WERI-Rb-1 (cell line): ENCODE measurements around the gene CCDC88C.
A peak's percentile ranks its signal among the peaks of the same experiment; 100 is the strongest.

Experiments
- DNase-seq: peaks from one replicate; pipeline ENCODE4 v3.0.0-alpha.2; 2020
- H3K27ac ChIP-seq: fragments of 250-450 bp; sonication (Bioruptor Pico); 2 replicates; pipeline ENCODE4 v1.5.1; 2020; ENCODE audit warnings: mild to moderate bottlenecking, moderate library complexity
- H3K27me3 ChIP-seq: fragments of 250-450 bp; sonication (Bioruptor Pico); 2 replicates; pipeline ENCODE4 v1.5.1; 2021; ENCODE audit warnings: mild to moderate bottlenecking, low read depth, moderate library complexity; ENCODE audit not compliant: insufficient read depth, severe bottlenecking
- H3K36me3 ChIP-seq: fragments of 250-450 bp; sonication (Bioruptor Pico); 2 replicates; pipeline ENCODE4 v1.5.1; 2020; ENCODE audit warnings: mild to moderate bottlenecking, moderate library complexity
- H3K4me3 ChIP-seq: 2 replicates; pipeline ENCODE4 v1.5.1; 2011; ENCODE audit warnings: low read depth, mild to moderate bottlenecking, control low read depth, low read length
- H3K9me3 ChIP-seq: fragments of 250-450 bp; sonication (Bioruptor Pico); 2 replicates; pipeline ENCODE4 v1.5.1; 2021; ENCODE audit warnings: mild to moderate bottlenecking, moderate library complexity; ENCODE audit not compliant: severe bottlenecking
- TF ChIP-seq, protein P1 (sequence below): IDR thresholded peaks from 2 replicates; pipeline ENCODE4 v1.5.1; 2011; ENCODE audit warnings: low read depth, mild to moderate bottlenecking, control low read depth, inconsistent platforms, low read length

CCDC88C gene

GRCh38 chr14:91380610-91381371, 36.8 kb downstream of the CCDC88C start:
- Histone ChIP-seq H3K9me3 (no peaks in the 10 kb centered on the region), H3K4me3 (no peak overlapping the region), H3K27ac (peak overlapping the region; percentile 86), H3K36me3 (peaks cover 40% of the 10 kb centered on the region), H3K27me3 (no peaks in the 10 kb centered on the region)
- TF ChIP-seq, protein P1, sequence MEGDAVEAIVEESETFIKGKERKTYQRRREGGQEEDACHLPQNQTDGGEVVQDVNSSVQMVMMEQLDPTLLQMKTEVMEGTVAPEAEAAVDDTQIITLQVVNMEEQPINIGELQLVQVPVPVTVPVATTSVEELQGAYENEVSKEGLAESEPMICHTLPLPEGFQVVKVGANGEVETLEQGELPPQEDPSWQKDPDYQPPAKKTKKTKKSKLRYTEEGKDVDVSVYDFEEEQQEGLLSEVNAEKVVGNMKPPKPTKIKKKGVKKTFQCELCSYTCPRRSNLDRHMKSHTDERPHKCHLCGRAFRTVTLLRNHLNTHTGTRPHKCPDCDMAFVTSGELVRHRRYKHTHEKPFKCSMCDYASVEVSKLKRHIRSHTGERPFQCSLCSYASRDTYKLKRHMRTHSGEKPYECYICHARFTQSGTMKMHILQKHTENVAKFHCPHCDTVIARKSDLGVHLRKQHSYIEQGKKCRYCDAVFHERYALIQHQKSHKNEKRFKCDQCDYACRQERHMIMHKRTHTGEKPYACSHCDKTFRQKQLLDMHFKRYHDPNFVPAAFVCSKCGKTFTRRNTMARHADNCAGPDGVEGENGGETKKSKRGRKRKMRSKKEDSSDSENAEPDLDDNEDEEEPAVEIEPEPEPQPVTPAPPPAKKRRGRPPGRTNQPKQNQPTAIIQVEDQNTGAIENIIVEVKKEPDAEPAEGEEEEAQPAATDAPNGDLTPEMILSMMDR, result no peak
- DNase-seq, result no peak

- no peak overlapping the region for H3K27ac ChIP-seq
- H3K27me3 ChIP-seq, result no peaks in the 10 kb centered on the region
- peaks cover 43% of the 10 kb centered on the region for H3K36me3 ChIP-seq
- H3K4me3 ChIP-seq, result no peak overlapping the region
- TF ChIP-seq, protein P1, result no peak
- no peaks in the 10 kb centered on the region for H3K9me3 ChIP-seq
- DNase-seq, result no peak
These were observed 37.5 kb downstream of the CCDC88C start for GRCh38 chr14:91380123-91380522.

DNA sequence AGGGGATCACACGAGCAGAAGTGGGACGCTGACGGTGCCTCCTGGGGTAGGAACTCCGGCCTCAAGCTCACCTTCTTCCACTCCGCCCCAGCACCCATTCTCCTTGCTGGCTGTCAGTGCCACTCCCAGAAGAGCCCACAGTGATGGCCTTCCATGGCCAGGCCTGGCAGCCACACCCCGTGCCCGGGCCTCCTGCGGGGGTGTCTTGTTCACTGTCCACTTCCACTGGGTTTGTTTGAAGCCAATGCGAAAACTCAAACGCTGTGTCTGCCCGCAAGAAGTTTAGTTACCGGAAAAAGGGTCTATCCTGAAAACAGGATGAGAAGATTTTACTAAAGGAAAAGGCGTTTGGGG, 38.1 kb downstream of the CCDC88C start:
- Histone ChIP-seq H3K27ac (no peak overlapping the region), H3K36me3 (peaks cover 48% of the 10 kb centered on the region), H3K27me3 (no peaks in the 10 kb centered on the region), H3K9me3 (no peaks in the 10 kb centered on the region), H3K4me3 (no peak overlapping the region)
- DNase-seq, result no peak
- TF ChIP-seq, protein P1, result no peak

- Histone ChIP-seq H3K4me3 (no peak overlapping the region), H3K27me3 (no peaks in the 10 kb centered on the region), H3K36me3 (peaks cover 53% of the 10 kb centered on the region), H3K27ac (no peak overlapping the region), H3K9me3 (no peaks in the 10 kb centered on the region)
- TF ChIP-seq, protein P1, result no peak
- DNase-seq, result no peak
These were observed 38.6 kb downstream of the CCDC88C start for GRCh38 chr14:91378930-91379578.

DNA sequence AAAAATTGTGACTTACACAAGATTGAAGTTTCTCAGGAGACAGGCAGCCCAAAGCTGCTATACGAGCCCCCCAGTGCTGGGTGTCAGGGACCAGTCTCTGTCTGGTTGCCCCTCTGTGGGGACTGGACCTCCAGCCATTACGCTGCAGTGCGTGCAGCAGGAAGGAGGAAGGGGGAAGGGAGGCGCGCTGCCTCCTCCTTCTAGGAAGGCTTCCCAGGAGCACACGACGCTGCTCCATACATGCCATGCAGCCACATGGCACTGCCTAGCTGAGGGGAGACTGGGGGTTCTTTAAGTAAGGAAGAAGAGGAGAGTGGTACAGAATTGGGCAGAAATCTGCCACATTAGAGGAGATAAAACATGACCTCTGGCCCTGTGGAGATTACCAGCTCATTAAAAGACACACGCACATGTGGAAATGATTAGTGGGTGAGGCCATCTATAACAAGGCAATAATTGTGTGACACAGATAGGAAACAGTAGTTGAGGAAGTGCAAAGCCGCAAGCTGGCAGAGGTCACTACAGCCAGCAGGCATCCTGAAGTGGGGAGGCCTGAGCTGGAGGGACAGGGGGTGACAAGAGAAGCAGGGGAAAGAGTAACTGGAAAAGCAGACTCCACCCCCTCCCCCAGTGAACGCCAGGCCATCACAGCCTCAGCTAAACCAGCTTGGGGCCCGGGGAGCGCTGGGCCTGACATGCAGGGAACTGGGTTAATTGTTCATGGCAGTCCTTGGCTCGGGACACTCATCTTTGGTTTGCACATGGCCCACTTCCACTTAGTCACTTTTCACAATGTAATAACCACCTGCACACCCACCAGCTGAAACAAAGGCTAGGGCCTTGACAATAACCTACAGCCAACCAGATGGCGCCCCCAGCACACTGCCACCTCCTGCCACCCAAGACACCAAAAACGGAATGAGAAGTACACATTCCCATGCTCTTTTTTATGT, 39.6 kb downstream of the CCDC88C start:
- Histone ChIP-seq H3K9me3 (no peaks in the 10 kb centered on the region), H3K27ac (peak overlapping the region; percentile 29), H3K27me3 (no peaks in the 10 kb centered on the region), H3K36me3 (peaks cover 45% of the 10 kb centered on the region), H3K4me3 (no peak overlapping the region)
- TF ChIP-seq, protein P1, result no peak
- DNase-seq, result no peak
